Fibroblast of pulmonary artery (primary cell): ENCODE data around the gene SNAI1.

ENCODE experiments used
- DNase-seq: peaks from one replicate; pipeline ENCODE4 v3.0.0-alpha.2; 2010; ENCODE audit warnings: low read depth
- H3K4me3 ChIP-seq: replicated peaks from 2 replicates; pipeline ENCODE4 v1.5.1; 2011; ENCODE audit warnings: low read depth, mild to moderate bottlenecking, control low read depth, low read length, moderate library complexity
- TF ChIP-seq, protein P1 (sequence below): IDR thresholded peaks from 2 replicates; pipeline ENCODE4 v1.5.1; 2011; ENCODE audit warnings: mild to moderate bottlenecking, control low read depth, low read length, inconsistent platforms; ENCODE audit errors: missing control alignments

SNAI1 gene

GRCh38 chr20:50032955-50033666 lies 50.3 kb downstream of the SNAI1 start:
- TF ChIP-seq, protein P1, sequence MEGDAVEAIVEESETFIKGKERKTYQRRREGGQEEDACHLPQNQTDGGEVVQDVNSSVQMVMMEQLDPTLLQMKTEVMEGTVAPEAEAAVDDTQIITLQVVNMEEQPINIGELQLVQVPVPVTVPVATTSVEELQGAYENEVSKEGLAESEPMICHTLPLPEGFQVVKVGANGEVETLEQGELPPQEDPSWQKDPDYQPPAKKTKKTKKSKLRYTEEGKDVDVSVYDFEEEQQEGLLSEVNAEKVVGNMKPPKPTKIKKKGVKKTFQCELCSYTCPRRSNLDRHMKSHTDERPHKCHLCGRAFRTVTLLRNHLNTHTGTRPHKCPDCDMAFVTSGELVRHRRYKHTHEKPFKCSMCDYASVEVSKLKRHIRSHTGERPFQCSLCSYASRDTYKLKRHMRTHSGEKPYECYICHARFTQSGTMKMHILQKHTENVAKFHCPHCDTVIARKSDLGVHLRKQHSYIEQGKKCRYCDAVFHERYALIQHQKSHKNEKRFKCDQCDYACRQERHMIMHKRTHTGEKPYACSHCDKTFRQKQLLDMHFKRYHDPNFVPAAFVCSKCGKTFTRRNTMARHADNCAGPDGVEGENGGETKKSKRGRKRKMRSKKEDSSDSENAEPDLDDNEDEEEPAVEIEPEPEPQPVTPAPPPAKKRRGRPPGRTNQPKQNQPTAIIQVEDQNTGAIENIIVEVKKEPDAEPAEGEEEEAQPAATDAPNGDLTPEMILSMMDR: no peak
- H3K4me3 ChIP-seq: no peak overlapping the region
- DNase-seq: no peak

DNA sequence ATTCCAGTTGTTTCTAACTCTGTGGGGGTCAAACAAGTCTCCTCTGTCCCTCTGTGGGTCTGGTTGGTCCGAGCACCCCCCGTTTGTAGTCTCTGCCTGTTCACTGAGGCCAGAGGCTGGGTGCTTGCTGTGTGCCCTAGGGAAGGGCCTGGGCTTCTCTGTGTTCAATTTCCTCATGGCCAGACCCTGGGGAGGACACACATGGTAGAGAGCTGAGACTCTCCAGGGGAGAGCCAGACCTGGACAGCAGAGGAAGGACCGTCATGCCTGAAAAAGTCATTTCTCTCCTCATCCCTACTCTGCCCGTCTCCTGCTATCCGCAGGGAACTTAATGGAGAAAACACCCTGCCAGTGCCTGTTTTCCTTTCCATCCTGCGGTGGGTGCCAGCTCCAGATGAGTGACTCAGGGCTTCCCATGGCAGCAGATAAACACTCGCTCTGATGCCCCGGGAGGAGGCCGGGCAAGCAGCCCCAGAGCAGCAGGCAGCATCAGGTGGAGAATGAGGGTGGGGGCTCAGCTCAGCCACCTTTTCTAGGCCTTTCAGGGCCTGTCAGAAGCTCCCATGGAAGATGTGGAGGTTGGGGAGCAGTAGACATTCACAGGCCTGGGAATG lies 51.9 kb downstream of the SNAI1 start:
- H3K4me3 ChIP-seq: no peak overlapping the region
- peak; percentile 58 for DNase-seq
- TF ChIP-seq, protein P1: no peak

DNA sequence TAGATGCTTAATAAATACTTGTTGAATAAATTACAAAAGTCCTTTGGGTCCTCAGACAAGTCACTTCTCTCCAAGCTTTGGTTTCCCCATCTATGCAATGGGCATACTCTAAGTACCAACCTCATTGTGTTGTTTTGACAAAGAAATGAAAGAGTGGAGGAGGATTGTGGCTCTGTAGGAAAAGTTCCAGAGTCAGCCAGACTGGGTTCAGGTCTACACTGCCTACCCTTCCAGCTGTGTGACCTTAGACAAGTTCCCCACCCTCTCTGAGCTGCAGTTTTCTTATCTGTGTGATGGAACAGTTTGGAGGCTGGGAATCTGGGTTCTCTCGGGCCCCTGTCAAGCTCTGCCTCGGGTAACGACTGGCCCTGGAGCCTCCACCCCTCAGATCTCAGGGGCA lies 53.9 kb downstream of the SNAI1 start:
- no peak overlapping the region for H3K4me3 ChIP-seq
- DNase-seq: no peak
- TF ChIP-seq, protein P1: no peak

DNA sequence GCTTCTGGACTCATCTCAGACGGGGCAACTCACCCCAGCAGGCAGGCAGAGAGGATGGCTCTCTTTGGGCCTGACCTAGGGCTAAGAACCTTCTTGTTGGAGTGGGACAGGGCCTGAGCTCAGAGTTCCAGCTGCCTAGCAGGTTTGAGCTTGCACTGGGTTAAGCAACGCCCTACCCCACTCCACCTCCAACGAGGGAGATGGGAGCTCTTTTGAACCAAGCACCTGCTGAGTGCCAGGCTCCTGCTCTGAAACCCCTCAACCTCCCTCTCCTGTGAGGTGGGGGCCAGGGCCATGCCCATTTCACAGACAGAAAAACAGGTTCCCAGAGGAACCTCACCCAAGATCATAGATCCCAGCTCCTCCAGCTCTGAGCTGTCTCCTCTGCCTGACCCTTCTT lies 54.3 kb downstream of the SNAI1 start:
- H3K4me3 ChIP-seq: no peak overlapping the region
- DNase-seq: no peak
- TF ChIP-seq, protein P1: no peak

GRCh38 chr20:50037575-50037974 lies 54.8 kb downstream of the SNAI1 start:
- no peak overlapping the region for H3K4me3 ChIP-seq
- no peak for DNase-seq
- TF ChIP-seq, protein P1: no peak

GRCh38 chr20:50038169-50038568 lies 55.4 kb downstream of the SNAI1 start:
- H3K4me3 ChIP-seq: no peak overlapping the region
- TF ChIP-seq, protein P1: no peak
- no peak for DNase-seq
